K562 (cell line): ENCODE data around the gene POU2AF1.

ENCODE experiments used
- CREB1 ChIP-seq, 2 experiments: sonication (generic) in 1 of 2; formaldehyde crosslinking in 1 of 2; IDR thresholded peaks; 2 replicates each; pipeline versions ENCODE4 v1.6.1 to v1.8.0; 2012 to 2022; ENCODE audit warnings: inconsistent platforms in 1 of 2, mild to moderate bottlenecking in 1 of 2, missing genetic modification reagents in 1 of 2, moderate library complexity in 1 of 2
- CTCF ChIP-seq, 3 experiments: IDR thresholded peaks in 2 of 3; conservative IDR thresholded peaks in 1 of 3; 2 replicates each; pipeline ENCODE4 v1.5.1; 2011 to 2012; ENCODE audit warnings: low read length in 3 of 3, mild to moderate bottlenecking in 3 of 3, control low read depth in 2 of 3, improper control_type of control experiment in 1 of 3, inconsistent platforms in 1 of 3, low read depth in 1 of 3, mixed read lengths in 1 of 3, moderate library complexity in 1 of 3; ENCODE audit not compliant: insufficient read depth in 2 of 3
- MXI1 ChIP-seq: IDR thresholded peaks from 2 replicates; pipeline ENCODE4 v1.6.1; 2011; ENCODE audit warnings: low read depth, mild to moderate bottlenecking, improper control_type of control experiment, low read length
- SMAD3 ChIP-seq: fragments of 450-650 bp; formaldehyde crosslinking; conservative IDR thresholded peaks from 2 replicates; pipeline ENCODE4 v1.4.0; 2020; ENCODE audit warnings: mild to moderate bottlenecking
- SP1 ChIP-seq: sonication (generic); formaldehyde crosslinking; IDR thresholded peaks from 2 replicates; pipeline ENCODE4 v1.8.1; 2022; ENCODE audit warnings: mild to moderate bottlenecking, missing genetic modification reagents
- TF ChIP-seq, protein P1 (sequence below): sonication (generic); formaldehyde crosslinking; IDR thresholded peaks from 2 replicates; pipeline ENCODE4 v1.4.0; 2020; ENCODE audit warnings: mild to moderate bottlenecking, missing genetic modification reagents
- TF ChIP-seq, protein P2 (sequence below), 2 experiments: fragments of 450-650 bp in 1 of 2; sonication (generic) in 1 of 2; formaldehyde crosslinking in 1 of 2; IDR thresholded peaks; 2 replicates each; pipeline versions ENCODE4 v1.7.1 to v1.9.0; 2016 to 2022; ENCODE audit warnings: inconsistent platforms in 1 of 2, mild to moderate bottlenecking in 1 of 2, missing genetic modification reagents in 1 of 2
- TF ChIP-seq, protein P3 (sequence below), 2 experiments: fragments of 450-650 bp; formaldehyde crosslinking in 1 of 2; IDR thresholded peaks; 2 replicates each; pipeline versions ENCODE4 v1.4.0 to v1.6.1; 2014 to 2020; ENCODE audit warnings: mild to moderate bottlenecking in 2 of 2, borderline replicate concordance in 1 of 2, low read depth in 1 of 2

DNA sequence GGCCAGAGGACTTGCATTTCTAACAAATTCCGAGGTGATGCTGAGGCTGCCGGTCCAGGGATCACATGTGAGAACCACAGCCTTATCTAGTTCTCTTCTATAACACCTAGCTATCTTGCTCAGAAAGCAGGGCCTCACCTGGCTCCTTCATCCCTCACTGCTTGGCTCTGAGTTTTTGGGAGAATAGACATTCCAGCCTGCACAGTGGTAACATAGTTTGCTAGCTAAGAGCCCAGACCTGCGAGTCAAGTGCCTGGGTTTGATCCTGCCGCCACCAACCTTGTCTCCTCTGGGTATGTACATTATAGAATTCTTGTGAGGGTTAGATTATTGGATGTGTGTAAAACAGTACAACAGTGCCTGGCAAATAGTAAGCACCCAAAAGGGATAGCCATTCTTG, 13.5 kb upstream of the POU2AF1 start:
- TF ChIP-seq MXI1 (no peak), CTCF (IDR thresholded peaks at IDR 0.05 in 2 of 3, conservative IDR thresholded peaks at IDR 0.05 in 1 of 3; ENCODE audit: insufficient read depth in 2 of 3, low read depth in 1 of 3, low read length in 3 of 3) (no peak), CREB1 (IDR thresholded peaks at IDR 0.05) (no peak), CREB1 (CRISPR knock-in tag; IDR thresholded peaks at IDR 0.05) (no peak), SMAD3 (CRISPR knock-in tag) (no peak), SP1 (CRISPR knock-in tag) (no peak)
- TF ChIP-seq, protein P1, sequence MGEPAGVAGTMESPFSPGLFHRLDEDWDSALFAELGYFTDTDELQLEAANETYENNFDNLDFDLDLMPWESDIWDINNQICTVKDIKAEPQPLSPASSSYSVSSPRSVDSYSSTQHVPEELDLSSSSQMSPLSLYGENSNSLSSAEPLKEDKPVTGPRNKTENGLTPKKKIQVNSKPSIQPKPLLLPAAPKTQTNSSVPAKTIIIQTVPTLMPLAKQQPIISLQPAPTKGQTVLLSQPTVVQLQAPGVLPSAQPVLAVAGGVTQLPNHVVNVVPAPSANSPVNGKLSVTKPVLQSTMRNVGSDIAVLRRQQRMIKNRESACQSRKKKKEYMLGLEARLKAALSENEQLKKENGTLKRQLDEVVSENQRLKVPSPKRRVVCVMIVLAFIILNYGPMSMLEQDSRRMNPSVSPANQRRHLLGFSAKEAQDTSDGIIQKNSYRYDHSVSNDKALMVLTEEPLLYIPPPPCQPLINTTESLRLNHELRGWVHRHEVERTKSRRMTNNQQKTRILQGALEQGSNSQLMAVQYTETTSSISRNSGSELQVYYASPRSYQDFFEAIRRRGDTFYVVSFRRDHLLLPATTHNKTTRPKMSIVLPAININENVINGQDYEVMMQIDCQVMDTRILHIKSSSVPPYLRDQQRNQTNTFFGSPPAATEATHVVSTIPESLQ = no peak
- TF ChIP-seq, protein P2, sequence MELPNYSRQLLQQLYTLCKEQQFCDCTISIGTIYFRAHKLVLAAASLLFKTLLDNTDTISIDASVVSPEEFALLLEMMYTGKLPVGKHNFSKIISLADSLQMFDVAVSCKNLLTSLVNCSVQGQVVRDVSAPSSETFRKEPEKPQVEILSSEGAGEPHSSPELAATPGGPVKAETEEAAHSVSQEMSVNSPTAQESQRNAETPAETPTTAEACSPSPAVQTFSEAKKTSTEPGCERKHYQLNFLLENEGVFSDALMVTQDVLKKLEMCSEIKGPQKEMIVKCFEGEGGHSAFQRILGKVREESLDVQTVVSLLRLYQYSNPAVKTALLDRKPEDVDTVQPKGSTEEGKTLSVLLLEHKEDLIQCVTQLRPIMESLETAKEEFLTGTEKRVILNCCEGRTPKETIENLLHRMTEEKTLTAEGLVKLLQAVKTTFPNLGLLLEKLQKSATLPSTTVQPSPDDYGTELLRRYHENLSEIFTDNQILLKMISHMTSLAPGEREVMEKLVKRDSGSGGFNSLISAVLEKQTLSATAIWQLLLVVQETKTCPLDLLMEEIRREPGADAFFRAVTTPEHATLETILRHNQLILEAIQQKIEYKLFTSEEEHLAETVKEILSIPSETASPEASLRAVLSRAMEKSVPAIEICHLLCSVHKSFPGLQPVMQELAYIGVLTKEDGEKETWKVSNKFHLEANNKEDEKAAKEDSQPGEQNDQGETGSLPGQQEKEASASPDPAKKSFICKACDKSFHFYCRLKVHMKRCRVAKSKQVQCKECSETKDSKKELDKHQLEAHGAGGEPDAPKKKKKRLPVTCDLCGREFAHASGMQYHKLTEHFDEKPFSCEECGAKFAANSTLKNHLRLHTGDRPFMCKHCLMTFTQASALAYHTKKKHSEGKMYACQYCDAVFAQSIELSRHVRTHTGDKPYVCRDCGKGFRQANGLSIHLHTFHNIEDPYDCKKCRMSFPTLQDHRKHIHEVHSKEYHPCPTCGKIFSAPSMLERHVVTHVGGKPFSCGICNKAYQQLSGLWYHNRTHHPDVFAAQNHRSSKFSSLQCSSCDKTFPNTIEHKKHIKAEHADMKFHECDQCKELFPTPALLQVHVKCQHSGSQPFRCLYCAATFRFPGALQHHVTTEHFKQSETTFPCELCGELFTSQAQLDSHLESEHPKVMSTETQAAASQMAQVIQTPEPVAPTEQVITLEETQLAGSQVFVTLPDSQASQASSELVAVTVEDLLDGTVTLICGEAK (IDR thresholded peaks at IDR 0.05) = no peak
- TF ChIP-seq, protein P2 (CRISPR knock-in tag; IDR thresholded peaks at IDR 0.05) = no peak
- TF ChIP-seq, protein P3, sequence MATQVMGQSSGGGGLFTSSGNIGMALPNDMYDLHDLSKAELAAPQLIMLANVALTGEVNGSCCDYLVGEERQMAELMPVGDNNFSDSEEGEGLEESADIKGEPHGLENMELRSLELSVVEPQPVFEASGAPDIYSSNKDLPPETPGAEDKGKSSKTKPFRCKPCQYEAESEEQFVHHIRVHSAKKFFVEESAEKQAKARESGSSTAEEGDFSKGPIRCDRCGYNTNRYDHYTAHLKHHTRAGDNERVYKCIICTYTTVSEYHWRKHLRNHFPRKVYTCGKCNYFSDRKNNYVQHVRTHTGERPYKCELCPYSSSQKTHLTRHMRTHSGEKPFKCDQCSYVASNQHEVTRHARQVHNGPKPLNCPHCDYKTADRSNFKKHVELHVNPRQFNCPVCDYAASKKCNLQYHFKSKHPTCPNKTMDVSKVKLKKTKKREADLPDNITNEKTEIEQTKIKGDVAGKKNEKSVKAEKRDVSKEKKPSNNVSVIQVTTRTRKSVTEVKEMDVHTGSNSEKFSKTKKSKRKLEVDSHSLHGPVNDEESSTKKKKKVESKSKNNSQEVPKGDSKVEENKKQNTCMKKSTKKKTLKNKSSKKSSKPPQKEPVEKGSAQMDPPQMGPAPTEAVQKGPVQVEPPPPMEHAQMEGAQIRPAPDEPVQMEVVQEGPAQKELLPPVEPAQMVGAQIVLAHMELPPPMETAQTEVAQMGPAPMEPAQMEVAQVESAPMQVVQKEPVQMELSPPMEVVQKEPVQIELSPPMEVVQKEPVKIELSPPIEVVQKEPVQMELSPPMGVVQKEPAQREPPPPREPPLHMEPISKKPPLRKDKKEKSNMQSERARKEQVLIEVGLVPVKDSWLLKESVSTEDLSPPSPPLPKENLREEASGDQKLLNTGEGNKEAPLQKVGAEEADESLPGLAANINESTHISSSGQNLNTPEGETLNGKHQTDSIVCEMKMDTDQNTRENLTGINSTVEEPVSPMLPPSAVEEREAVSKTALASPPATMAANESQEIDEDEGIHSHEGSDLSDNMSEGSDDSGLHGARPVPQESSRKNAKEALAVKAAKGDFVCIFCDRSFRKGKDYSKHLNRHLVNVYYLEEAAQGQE (IDR thresholded peaks at IDR 0.05; ENCODE audit: borderline replicate concordance) = no peak
- TF ChIP-seq, protein P3 (CRISPR knock-in tag; IDR thresholded peaks at IDR 0.05; ENCODE audit: low read depth) = no peak
